HG03469 (cell line): ENCODE data around the gene CASK.

Source experiments
- ATAC-seq: cut with Tn5 transposase; IDR thresholded peaks from one replicate; pipeline ENCODE4 v1.9.1; 2021; ENCODE audit warnings: mild to moderate bottlenecking, moderate library complexity, moderate number of reproducible peaks; ENCODE audit not compliant: unreplicated experiment

Gene CASK

GRCh38 chrX:41923211-41923977 is at the start of gene CASK:
TSS of gene CASK (minus strand) at chrX:41923554. CDS start at chrX:41922988, 566 bp downstream.
- ATAC-seq, result peak; percentile 67

GRCh38 chrX:41971346-41971745 is 48.0 kb upstream of the CASK start:
- no peak for ATAC-seq

GRCh38 chrX:41970419-41970818 is 47.1 kb upstream of the CASK start:
- no peak for ATAC-seq

GRCh38 chrX:41963348-41963747 is 40.0 kb upstream of the CASK start:
- ATAC-seq, result no peak

- no peak for ATAC-seq
Observed at GRCh38 chrX:41960142-41960541, 36.8 kb upstream of the CASK start.

- ATAC-seq, result no peak
Observed at GRCh38 chrX:41958861-41959260, 35.5 kb upstream of the CASK start.

GRCh38 chrX:41956027-41956426 is 32.7 kb upstream of the CASK start:
- ATAC-seq, result no peak

GRCh38 chrX:41952102-41952501 is 28.7 kb upstream of the CASK start:
- ATAC-seq, result no peak

- ATAC-seq, result no peak
Observed at GRCh38 chrX:41946989-41947612, 23.7 kb upstream of the CASK start.

GRCh38 chrX:41946235-41946634 is 22.9 kb upstream of the CASK start:
- no peak for ATAC-seq

- no peak for ATAC-seq
Observed at GRCh38 chrX:41935832-41936231, 12.5 kb upstream of the CASK start.

GRCh38 chrX:41933546-41933945 is 10.2 kb upstream of the CASK start:
- ATAC-seq, result no peak

GRCh38 chrX:41932885-41933284 is 9.5 kb upstream of the CASK start:
- ATAC-seq, result no peak

GRCh38 chrX:41931591-41931990 is 8.2 kb upstream of the CASK start:
- no peak for ATAC-seq

- ATAC-seq, result no peak
Observed at GRCh38 chrX:41923978-41924683, 777 bp upstream of the CASK start.

GRCh38 chrX:41922431-41923151 is 763 bp downstream of the CASK start:
- ATAC-seq, result peak; percentile 8

GRCh38 chrX:41921492-41922430 is 1.6 kb downstream of the CASK start:
- no peak for ATAC-seq

GRCh38 chrX:41919870-41920269 is 3.5 kb downstream of the CASK start:
- ATAC-seq, result no peak

- ATAC-seq, result no peak
Observed at GRCh38 chrX:41917517-41917916, 5.8 kb downstream of the CASK start.

- no peak for ATAC-seq
Observed at GRCh38 chrX:41913476-41913875, 9.9 kb downstream of the CASK start.
